COLO668 (cell line): ENCODE data around the gene HIVEP2.

ENCODE experiments used
- DNase-seq: peaks from one replicate; lab custom pipeline; 2025; ENCODE audit not compliant: unreplicated experiment; lab: John Stamatoyannopoulos, UW

The HIVEP2 gene

DNA sequence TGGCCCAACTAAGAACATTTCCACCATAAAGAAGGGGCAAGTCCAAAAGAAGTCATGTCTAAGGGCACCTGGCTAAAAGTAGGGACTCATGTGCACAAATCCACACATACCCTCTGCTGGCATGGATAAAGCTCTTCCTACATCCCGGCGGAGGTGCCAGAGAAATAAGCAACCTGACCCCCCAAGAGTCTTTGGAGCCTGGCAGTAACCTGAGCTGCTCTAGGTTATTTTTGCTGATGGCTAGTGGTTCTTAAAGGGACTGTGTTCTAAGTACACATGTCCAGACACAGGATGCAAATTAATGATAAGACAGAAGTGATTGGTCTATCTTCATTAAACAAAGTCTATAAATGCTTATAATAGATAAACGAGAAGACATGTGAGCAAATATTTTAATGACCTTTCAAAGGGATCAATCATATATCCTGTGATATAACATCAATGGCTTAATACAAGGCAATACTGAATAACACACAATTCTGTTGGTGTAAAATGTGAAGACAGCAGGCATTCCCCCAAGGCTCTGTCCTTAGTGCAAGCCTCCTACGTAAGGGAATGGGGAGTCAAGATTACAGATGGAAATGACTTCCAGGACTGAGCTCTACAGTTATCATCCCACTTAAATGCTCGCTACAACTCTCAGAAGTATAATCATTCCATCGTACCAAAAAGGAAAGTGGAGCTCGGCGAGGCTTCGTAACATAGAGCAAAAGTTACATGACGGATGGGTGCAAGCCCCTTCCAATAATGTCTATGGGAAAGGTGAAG is 52.5 kb downstream of the HIVEP2 start:
- DNase-seq: no peak

DNA sequence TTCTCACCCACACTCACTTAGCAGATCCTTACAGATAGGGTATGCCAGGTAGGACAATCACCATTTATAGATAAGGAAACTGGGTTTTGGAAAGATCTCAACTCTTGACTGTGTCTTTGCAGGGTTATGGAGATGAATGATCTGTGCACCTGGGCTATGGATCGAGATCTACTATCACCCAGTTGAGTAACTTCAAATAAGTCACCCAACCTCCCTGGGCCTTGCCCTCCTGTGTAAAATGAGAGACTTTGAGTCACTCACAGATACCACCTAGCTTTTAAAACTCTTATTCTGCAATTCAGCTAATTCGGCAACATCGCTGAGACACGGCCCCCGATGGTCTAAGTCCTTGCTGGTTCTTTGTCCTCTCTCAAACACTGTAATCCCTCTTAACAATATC is 53.5 kb downstream of the HIVEP2 start:
- no peak for DNase-seq

DNA sequence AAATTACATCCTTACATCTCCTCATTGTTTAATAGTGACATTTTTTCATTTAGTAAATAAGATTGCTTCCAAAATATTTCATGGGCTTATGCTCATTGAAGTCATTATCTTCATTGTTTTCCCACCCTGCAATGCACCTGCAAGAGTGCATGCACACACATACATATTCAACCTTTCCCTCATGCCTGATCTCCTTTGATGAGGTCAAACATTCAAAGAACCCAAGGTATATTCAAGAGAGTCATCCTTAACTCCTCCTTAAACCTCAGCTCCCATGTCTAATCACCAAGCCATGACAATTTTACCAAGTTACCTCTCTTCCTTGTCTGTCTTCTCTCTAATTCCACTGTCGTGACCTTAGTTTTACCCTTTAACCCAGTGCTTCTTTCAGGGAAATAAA is 56.5 kb downstream of the HIVEP2 start:
- no peak for DNase-seq

DNA sequence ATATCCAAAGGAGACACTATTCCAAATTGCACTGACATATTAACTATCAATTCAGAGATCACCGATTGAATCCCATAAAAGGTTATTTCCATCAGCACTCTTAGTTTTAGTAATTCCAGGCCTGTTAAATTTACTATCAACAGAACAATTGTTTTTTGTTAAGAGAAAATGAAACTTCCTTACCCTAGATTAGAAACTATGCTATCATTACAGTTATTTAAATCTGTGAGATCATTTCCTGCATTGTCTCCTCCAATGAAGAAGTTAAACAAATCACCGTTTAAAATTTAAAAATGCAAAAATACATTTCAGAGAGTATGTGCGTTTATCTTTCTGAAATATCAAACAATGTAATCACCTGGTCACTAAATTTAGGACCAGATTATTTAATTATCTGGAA is 57.5 kb downstream of the HIVEP2 start:
- no peak for DNase-seq

DNA sequence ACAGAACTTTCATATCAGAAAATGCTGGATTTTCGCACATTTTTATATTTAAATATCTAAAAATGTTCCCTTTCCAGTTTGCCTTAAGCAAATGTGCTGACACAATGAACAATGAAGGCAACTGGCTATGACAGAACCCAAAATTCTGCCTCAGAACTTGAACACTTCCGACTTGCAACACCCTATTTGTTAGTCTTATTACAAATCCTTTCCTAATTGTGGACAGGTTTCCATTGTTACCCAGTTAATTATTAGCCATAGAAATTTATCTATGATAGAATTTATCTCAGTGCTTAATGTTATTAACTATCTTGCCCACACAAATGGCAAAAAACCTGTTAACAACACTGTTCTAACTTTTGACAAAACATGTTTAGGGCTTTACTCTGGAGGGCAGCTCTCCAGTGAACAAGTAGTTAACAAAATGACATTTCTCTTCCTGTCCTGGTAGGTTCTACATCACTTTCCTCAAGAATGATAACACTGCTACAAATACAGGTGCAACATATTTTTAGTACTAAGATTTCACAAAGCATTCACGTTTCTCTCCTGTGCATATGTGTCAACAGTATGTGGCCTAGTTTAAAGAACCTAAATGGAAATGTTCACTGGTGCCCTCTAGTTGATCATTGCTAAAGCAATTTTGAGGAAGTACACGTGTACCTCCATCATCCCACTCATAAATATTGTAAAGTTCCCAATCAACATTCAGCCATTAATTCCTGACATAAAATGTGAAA is 58.4 kb downstream of the HIVEP2 start:
- no peak for DNase-seq

DNA sequence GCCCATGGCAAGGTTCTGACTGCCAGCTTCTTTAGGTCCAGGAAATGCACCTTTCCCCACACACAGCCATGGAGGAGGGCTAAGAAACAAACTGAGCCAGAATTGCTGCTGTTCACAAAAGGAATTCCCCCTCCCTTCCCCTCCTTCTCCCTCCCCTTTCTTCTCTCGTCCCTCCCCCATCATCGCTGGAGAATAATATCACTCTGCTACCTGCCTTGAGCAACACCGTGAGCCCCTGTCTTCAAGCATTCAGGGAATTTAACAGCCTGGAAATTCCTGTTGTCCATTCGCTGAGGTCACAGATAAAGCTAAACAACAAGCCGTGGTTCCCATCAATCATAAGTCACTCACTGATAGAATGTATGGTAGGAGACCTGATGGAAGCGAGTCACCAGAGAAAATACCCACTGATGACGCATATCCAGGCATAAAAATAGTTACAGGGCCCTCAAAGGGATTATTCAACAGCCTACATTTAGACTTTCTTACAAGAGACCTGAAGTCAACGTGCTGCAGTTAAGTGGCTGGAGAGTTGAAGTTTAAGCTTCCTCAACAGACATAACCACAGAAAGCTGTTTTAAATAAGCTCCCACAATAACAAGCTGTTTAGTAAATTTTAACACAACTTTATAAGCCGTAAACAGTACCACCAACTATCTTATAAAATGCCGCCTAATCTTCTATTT is 59.7 kb downstream of the HIVEP2 start:
- DNase-seq: no peak

DNA sequence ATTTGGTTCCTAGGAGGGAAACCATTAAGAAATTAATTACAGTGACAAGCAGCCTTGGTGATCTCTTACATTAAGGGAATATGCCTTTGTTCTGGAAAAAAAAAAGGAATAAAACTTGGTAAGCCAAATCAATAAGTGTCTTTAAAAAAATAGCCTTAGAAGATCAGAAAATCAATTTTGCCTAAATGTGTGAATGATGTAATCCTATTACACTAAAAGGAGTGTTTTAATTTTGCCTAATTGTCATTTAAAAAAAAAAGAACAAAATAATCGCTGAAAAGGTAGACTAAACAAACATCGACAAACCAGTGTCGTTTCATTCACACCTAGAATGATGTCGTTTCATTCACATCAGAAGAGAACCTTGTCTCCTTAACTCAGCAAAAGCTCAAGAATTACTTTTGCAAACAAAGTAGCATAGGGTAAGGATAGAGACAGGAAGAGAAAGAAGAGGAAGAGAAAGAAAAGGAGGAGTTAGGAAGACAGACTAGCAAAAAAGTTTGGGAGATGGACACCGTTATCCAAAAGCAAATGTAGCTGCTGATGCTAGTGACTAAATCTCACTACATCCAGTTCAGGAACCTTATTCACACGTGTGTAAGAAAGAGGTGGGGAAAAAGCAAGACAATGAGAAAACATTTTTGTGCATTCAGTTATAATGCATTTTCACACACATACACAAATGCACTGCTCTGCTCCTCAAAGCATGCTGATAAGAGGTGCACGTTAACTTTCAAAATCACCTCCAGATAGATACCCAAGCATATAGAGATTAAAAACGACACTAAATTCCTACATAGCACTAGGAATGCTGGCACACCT is 60.6 kb downstream of the HIVEP2 start:
- no peak for DNase-seq

DNA sequence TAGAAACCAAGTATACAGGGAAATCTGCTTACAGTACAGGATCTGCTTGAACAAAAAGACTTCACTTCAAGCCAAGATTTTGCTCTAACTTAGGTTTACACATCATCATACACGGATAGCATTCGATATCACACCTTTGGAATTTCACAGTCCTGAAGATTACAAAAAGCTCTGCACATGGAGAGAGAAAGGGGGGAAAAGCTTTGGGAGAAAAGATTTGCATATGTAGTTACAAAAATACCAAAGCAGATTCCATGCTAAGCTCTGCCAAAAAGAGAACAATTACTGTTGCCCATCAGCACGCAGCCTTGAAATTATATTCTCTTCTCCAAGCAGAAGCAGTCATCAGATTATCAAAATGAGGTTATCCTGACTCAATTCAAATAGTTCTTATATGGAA is 62.0 kb downstream of the HIVEP2 start:
- no peak for DNase-seq

DNA sequence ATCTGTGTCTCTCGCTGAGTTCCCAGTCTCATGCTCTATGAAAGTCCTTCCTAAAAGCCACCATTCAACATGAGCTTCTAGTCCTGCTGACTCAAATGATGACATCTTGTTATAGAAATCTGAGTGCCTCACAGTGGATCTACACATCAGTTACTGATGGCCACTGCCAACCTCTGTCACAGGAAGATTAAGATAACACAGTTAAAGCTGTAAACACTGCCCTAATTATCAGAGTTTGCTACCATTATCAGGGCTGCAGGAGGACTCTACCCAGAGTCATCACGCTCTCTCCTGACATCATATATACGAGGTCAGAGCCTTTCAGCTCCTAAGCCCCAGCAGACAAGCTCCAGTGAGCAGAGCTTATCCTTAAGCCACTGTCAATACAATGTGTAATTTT is 63.2 kb downstream of the HIVEP2 start:
- no peak for DNase-seq

DNA sequence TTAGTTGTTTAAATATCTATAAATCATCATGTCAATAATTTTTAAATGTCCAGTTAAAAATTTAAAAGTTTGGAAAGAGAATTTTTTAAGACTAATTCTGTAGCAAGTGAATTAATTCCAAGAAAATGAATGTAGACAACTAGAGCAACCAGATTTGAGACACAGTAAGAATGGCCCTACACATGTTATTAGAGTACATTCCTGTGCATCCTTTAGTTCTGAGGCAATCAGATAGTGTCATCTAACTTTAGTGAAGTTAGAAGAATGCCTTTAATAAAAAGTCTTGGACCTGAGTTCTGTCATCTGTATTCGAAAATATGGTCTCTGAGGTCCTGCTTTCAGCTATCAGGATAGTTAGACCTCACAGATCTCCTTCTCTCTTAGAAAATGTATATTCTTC is 63.7 kb downstream of the HIVEP2 start:
- no peak for DNase-seq

DNA sequence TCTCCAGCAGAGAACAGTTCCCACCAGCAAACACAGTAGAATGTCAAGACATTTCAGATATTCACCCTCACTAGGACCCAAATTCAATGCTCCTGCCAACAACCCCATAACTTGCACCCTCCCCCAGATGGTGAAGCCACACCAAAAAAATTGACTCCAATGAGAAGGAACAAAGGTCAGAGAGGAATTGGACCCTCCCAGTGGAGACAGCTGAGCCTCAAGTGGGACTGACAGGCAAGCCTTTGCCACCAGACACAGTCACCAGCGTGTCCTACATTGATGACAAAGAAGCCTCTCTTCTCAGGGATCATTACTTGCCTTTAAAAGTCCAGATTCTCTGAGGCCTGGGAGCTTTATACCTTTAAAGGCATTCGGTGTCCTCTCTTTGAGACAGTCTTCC is 64.8 kb downstream of the HIVEP2 start:
- no peak for DNase-seq

DNA sequence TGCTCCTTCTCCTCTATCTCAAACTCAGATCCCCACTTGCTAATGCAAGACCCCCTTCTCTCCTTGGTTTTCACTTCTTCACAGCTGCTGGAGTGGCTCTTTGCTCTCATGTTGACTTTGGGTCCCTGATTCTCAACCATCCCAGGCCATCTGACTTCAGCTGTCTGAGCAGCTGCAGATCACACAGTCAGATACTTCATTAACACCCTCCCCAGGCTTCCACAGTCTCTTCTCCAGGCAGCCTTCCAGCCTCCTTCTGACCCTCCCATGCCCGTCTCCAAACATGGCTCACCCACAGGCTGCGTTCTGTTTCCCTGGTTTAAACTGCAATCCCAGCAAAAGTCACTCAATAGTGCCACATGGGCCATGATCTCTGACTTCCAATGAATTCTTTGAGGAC is 65.4 kb downstream of the HIVEP2 start:
- no peak for DNase-seq

DNA sequence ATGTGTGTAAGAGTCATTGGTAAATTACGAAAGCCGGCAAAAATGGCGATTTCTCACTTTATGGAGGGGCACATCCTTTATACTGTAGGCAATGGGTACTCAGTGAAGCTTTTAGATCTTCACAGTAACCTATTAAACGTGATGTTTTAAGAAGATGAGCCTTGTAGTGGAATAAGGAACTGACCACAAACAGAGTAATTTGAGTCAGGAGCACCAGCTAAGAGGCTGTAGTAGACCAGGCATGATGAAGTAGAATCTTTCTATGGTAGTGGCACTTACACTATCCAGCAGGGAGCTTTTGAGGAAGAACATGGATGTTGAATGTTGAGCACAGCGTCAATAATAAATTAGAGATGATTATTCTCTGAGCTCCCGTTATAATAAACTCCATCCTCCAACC is 65.9 kb downstream of the HIVEP2 start:
- no peak for DNase-seq

DNA sequence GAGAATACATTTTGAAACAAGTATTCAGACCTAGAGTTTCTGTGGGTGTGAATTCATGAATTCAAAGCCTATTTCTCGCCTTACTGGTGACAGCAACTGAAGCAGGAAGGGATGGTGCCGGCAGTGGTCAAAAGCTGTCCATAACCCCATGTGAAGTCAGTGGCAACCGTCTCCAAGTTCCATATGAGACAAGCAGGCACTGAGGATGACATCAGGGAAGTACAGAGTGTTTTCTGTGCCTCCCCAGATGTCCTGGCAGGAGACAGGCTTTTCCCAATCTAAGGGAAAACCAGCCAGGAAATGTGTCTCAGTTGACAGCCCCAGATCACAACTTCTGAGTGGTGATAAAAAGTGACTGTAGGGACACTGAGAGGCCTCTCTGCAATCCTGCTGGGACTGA is 66.6 kb downstream of the HIVEP2 start:
- DNase-seq: no peak

DNA sequence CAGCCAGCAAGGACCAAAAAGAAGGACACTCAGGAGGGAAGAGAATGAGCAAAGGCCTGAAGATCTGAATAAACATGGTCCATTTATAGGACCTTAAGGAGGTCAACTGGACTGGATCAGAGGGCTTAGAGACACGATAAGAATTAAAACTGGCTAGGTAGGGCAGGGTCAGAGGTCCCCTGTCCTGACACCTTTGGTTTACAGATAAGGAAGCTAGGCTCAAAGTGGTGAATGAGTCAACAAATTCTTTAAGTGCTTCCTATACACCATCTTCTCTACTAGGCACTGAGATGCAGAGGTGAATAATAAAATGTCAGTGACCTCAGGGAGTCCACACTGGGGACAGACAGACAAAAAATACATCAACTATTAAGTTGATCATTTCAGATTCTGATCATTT is 70.3 kb downstream of the HIVEP2 start:
- no peak for DNase-seq

DNA sequence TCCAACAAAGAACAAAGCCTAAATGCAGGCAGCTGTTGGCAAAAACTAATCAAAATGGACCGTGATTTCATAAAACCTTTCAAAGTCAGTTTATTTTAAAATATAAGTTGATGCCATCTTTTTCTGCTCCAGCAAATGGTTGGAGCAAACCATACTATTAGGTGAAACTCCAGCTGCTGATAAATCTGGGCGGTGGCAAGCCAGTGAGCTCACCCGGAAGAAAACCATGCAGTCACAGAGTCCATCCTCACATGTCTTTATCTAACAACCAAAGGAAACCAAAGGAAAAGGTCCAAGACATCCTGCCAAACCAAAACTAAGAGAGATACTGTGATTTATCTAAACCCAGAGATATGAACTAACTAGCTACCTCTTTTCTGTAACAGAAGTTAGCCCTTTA is 72.6 kb downstream of the HIVEP2 start:
- DNase-seq: no peak

DNA sequence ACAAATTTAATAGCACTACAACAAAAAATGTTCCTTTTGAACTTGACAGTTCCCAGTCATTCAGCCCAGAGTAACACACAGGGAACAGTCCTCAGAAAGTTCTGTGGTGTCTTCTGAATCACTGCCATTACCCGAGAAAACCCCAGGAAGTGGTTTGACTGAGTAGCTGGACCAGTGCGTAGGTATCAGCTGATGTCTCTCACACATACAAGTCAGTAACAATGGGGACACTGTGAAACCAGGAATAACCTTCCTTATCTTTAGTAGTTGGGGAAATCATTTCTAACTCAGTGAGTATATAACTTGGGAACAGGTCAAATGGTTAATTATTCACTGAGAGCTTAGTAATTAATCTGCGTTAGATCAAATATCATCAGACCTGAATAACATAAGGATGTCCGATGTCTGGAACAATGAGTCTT is 73.1 kb downstream of the HIVEP2 start:
- DNase-seq: no peak

DNA sequence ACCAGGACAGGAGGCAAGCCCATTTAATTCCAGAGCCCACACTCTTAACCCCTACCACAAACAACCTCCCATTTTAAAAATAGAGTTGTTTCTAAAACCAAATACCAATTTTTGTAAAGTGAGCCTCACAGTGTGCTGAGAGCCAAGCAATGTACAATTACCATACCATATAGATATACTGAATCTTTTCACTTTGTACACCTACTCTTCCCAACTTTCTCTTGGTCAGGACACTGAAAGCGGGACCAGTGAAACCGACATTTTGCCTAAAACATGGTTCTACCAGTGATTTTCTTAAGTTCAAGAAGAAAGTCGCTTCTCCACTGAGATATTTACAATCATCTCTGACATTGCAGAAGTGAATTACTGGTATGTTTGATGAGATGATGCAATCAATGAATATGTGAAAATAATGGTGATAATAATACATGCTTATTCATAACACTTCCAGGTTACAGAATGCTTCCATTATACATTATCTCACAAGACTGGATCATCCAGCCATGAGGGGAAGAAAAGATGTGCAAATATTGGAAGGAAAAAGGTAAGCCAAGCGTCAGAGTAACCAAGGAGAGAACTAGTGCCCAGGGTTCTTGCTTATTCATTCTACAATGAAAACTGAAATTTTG is 74.1 kb downstream of the HIVEP2 start:
- no peak for DNase-seq

DNA sequence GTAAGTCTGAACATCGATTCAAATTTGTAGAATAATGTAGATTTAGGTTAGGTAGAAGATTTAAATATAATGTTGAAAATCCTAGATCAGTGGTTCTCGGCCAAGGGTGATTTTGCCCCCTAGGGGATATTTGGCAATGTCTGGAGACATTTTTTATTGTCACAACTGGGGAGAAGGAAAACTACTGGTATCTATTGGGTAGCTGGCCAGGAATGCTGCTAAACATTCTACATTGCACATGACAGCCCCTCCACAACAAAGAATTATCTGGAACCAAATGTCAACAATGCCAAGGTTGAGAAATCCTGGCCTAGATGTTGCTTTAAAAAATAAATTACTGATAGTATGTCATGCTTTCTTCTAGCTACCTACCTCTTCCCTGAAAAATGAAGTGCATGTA is 76.1 kb downstream of the HIVEP2 start:
- DNase-seq: no peak

DNA sequence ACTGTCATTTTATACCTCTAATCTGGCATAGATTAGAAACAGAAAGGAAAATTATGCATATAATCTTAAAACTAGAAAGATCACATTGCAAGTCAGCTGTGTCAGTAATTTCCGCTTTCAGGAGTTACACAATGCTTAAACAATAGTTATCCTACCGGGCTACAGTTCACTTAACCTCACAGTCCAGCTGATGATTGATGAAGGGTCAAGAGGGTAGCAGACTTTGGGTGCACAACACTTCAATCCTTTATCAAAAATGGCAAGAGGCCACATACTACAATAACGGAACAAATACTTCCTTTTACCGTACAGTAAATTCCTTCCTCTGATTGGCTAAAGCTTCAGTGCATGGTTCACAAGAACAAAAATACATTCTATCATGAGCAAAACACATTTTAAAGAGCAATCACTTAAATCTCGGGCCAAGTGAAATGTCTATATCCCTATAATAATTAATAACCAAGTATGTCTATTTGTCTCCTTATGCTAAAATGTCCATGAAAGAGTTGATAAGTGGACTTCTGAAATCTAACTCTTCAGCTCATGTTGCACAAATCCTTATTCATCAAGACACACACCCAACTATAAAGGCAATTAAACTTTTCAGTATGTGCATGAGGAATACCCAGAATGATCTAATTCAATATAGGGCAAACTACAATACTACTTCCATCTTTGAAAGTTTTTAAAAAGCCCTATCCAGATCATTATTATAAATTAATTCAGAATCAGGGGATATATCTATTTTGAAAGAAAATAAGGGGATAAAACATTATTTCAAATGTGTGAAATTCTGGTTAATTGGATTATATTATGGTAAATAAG is 76.8 kb downstream of the HIVEP2 start:
- no peak for DNase-seq
